Sigmoid colon (tissue), 4 donors: ENCODE data around the gene CELSR2.

Experiments
- POLR2A ChIP-seq, 2 donors: fragments of 450-650 bp; IDR thresholded peaks; one replicate each; pipeline ENCODE4 v1.6.1; 2016; ENCODE audit warnings: antibody characterized with exemption in 2 of 2, mild to moderate bottlenecking in 2 of 2, moderate library complexity in 2 of 2
- POLR2AphosphoS5 ChIP-seq, 4 donors: sonication (generic); formaldehyde crosslinking; IDR thresholded peaks; one replicate each; pipeline ENCODE4 v1.6.1; 2017; ENCODE audit warnings: antibody characterized with exemption in 4 of 4
- TF ChIP-seq, protein P1 (sequence below), 4 experiments: fragments of 450-650 bp in 3 of 4; fragments of 200-600 bp in 1 of 4; IDR thresholded peaks; one replicate each; pipeline ENCODE4 v1.5.1; 2016 to 2019; ENCODE audit warnings: antibody characterized with exemption in 4 of 4, mild to moderate bottlenecking in 3 of 4, moderate library complexity in 2 of 4

DNA sequence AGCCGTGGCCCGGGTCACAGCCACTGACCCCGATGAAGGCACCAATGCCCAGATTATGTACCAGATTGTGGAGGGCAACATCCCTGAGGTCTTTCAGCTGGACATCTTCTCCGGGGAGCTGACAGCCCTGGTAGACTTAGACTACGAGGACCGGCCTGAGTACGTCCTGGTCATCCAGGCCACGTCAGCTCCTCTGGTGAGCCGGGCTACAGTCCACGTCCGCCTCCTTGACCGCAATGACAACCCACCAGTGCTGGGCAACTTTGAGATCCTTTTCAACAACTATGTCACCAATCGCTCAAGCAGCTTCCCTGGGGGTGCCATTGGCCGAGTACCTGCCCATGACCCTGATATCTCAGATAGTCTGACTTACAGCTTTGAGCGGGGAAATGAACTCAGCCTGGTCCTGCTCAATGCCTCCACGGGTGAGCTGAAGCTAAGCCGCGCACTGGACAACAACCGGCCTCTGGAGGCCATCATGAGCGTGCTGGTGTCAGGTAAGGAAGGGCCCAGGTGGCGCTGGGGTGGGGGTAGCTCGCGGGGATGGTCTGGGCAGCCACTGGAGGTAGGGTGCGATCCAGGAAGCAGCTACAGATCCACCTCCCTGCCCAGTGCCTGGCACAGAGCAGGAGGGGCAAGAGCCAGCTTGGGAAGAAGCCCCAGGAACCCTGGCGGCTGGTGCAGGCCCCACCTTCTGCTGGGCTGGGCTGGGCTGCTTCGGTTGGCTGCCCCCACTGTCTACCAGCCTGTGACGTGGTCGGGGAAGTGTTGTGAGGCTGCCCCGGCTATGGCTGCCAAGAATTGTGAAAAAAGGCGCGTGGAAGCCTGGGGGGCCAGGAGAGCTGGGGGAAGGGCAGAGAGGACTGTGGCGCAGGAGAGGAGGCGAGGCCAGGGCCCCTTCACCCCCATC is 3.8 kb downstream of the CELSR2 start:
- TF ChIP-seq, protein P1, sequence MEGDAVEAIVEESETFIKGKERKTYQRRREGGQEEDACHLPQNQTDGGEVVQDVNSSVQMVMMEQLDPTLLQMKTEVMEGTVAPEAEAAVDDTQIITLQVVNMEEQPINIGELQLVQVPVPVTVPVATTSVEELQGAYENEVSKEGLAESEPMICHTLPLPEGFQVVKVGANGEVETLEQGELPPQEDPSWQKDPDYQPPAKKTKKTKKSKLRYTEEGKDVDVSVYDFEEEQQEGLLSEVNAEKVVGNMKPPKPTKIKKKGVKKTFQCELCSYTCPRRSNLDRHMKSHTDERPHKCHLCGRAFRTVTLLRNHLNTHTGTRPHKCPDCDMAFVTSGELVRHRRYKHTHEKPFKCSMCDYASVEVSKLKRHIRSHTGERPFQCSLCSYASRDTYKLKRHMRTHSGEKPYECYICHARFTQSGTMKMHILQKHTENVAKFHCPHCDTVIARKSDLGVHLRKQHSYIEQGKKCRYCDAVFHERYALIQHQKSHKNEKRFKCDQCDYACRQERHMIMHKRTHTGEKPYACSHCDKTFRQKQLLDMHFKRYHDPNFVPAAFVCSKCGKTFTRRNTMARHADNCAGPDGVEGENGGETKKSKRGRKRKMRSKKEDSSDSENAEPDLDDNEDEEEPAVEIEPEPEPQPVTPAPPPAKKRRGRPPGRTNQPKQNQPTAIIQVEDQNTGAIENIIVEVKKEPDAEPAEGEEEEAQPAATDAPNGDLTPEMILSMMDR (IDR thresholded peaks at IDR 0.05): no peak
- TF ChIP-seq POLR2A (IDR thresholded peaks at IDR 0.05) (no peak), POLR2AphosphoS5 (IDR thresholded peaks at IDR 0.05) (peak; percentile 20 to 47 (median 30))
